GM21515 (cell line): Measurements from ENCODE around the gene C1QTNF1.

Source experiments
- ATAC-seq: cut with Tn5 transposase; IDR thresholded peaks from one replicate; pipeline ENCODE4 v1.9.1; 2021; ENCODE audit not compliant: unreplicated experiment

The C1QTNF1 gene

DNA sequence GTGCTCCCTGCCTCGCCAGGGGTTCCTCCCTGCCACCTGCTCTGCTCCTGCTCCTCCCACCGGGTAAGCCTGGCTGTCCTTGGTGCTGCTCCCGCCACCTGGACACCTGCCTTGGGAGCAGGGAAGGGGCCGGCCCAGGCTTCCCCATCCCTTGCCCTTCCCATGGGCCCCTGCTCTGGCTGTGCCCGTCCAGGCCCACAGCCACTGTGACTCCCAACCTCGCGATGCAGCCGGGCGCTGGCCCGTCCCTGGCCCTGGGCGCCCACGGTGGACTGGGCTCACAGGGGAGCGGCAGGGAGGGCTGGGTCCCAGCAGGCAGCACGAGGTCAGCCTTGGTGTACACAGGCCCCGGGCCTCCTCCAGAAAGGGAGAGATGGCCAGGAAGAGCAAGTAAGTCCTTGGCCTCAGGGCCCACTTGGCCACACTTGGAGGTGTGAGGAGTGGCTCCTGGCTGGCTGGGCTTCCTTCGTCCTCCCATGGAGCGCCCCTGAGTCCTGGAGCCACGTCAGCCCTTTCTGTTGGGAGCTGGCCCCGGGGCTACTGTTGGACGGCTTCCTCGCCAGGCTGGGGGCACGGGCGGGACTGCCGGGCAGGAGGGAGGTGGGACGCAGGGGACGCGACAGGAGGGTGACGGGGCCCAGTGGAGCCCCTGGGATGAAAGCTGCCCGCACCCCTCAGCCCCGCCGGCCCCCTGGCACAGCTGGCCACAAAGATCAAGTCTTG is 65.9 kb downstream of the C1QTNF1 start:
- no peak for ATAC-seq

GRCh38 chr17:79090443-79091225 is 66.7 kb downstream of the C1QTNF1 start:
- ATAC-seq, result no peak

DNA sequence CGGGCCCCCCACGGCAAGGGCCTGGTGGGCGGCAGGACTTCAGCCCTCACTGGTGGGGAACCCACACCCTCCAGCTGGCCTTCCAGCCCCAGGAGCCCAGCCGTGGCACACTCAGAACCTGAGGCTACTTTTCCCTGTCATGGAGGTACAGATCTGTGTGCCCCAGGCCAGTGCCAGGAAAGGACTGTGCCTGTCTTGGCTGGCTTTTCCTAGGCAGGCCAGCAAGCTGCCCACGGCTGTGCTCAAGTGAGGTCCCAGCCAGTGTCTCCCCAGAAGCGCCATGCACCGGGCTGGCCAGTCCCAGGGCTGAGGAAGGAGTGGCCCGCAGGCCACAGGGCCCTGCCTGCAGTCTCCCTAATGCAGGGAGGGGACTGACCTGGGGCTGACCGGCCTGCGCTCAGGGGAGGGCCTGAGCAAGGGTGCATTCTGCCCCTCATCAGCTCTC is 67.3 kb downstream of the C1QTNF1 start:
- ATAC-seq, result no peak

GRCh38 chr17:79092567-79092966 is 68.6 kb downstream of the C1QTNF1 start:
- ATAC-seq, result no peak

GRCh38 chr17:79093270-79093669 is 69.3 kb downstream of the C1QTNF1 start:
- ATAC-seq, result no peak

- no peak for ATAC-seq
Measured at GRCh38 chr17:79094261-79094660, 70.3 kb downstream of the C1QTNF1 start.

DNA sequence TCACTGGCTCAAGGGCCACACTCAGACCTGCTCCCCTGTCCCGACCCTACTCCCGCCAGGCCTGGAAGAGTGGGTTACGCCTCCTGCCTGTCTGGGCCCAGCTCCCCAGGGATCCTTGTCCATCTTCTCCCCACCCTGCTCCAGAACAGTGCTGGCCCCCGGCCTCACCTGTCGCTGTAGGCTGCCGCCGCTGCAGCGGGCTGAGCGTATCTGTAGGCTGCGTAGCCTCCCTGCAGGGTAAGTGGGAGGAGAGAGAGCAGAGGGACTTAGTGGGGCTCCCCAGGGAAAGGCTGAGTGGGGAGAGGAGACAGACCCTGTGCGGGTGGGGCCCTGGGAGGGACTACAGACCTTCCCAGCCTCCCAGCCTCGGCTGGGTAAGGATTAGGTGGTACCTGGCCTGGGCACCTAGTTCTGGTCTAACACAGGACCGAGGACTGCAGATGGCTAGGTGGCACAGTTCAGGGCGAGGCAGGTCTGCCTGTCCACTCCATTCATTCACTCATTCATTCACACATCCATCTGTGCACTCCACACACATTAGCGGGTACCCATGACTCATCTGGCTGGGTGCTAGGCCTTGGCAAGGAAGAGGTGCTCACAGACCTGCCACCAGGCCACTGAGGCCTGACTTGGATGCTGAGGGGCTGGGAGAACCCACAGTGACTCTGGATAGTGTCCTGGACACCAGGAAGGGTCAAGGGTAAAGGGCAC is 71.5 kb downstream of the C1QTNF1 start:
- ATAC-seq, result no peak

- ATAC-seq, result no peak
Measured at GRCh38 chr17:79096477-79096876, 72.5 kb downstream of the C1QTNF1 start.

DNA sequence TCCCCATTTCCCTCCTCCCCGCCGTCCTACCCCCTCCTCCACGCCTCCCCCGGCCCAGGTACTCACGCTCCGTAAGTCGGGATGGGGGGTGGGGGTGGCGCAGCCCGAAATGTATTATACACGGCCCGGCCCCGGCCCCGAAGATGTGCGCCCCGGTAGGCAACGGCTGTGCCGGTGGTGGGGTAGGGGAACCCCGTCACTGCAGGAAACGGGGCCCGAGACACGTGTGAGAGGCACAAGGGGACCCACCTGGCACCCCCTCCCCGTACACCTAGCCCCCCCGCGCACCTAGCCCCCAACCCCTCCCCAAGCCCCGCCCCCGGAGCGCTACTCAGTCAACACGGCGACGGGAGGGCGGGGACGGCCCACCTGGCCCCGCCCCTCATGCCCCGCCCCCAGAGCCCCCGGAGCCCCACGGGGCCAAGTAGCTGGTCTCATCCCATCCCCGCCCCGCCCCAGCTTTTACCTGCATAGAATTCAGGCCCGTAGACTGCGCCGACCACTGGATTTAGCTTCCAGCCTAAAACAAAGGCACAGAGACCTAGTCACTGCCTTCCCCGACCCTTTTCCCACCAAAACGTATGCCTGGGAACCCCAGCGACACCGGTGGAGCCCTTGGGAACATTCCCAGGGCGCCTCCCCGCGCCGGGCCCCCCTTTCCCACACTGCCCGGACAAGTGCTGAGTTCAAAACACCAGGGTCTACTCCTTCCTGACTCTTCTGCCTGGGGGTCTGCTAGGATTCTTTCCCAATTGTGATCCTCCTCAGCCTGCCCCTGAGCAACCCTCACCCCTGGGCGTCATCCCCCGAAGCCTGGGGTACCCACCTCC is 73.5 kb downstream of the C1QTNF1 start:
- ATAC-seq, result no peak

DNA sequence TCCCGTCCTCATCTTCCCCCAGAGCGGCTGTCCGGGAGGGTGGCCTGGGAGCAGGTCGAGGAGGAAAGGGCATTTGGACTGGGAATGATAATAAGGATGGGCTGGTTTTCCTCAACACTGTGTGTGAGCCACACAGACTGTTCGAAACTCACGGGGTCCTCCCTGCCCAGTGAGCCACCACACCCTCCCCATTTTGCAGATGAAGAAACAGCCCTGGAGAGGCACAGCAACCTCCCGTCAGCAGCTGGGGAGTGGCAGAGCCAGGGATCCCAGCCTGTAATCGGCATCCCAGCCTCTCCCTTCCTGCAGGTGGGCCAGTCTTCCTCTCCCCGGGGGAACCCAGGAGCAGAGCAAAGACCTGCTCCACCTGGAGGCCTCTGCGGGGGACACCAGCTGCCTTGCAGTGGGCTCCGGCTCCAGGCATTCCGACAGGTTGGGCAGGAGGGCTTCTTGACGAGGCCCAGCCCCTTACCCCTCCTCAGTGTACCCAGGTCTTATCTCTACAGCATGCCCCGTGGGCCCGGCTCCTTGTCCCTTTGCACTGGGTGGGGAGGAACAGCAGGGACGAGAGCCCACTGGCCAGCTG is 74.4 kb downstream of the C1QTNF1 start:
- ATAC-seq, result no peak
